GM18517 (cell line): ENCODE measurements around the gene HIC2.
"Not testable (repeated sequence)": the region's sequence is repeated elsewhere in the genome, so short reads cannot be mapped to it uniquely, and the experiment has no call there.

ENCODE experiments used
- ATAC-seq: cut with Tn5 transposase; IDR thresholded peaks from one replicate; pipeline ENCODE4 v1.9.1; 2021; ENCODE audit warnings: mild to moderate bottlenecking, moderate library complexity; ENCODE audit not compliant: unreplicated experiment

Gene HIC2

DNA sequence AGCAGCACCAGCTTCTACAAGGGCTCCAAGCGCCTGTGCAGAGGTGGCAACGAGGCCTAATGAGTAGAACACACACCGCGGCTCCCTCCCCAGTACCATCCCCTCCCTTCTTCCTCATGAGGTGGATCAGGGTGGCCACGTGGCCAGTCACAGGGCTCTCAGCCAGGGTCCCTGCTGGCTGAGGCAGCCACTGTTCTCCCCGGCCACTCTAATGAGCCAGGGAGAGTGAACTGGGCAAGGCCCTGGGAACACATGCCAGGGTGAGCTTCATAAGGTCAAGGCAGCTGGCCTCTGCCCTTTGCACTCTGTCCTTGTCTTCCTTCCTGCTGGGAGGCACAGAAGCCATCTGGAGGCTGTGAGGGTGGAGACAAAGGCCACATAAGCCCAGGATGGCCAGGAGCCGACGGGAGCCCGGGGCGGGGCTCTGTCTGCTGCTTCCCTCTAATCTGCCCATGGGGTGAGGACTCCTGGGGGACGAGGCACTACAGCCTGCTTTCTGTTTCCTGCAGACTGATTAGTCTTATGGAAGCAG lies 72.0 kb downstream of the HIC2 start:
- ATAC-seq: not testable (repeated sequence)

GRCh38 chr22:21490556-21490955 lies 73.4 kb downstream of the HIC2 start:
- not testable (repeated sequence) for ATAC-seq

DNA sequence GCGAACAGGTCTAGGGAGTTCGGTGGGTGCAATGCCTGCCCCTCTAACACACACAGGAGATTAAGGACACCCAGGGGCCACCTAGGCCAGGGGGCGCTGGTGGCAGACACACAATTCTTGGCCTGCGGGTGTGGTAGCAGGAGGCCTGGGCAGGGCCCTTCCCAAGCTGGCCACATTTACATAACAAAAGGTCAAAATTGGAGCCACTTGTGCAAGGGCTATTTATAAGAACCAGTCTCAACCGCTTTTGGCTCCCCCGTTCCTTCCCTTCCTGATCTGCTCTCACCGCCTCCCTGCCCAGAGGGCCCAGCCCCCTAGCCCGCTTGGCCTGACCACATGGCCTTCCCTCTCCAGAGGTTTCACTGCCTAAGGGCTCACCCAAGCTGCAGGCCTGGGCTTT lies 75.1 kb downstream of the HIC2 start:
- ATAC-seq: not testable (repeated sequence)

DNA sequence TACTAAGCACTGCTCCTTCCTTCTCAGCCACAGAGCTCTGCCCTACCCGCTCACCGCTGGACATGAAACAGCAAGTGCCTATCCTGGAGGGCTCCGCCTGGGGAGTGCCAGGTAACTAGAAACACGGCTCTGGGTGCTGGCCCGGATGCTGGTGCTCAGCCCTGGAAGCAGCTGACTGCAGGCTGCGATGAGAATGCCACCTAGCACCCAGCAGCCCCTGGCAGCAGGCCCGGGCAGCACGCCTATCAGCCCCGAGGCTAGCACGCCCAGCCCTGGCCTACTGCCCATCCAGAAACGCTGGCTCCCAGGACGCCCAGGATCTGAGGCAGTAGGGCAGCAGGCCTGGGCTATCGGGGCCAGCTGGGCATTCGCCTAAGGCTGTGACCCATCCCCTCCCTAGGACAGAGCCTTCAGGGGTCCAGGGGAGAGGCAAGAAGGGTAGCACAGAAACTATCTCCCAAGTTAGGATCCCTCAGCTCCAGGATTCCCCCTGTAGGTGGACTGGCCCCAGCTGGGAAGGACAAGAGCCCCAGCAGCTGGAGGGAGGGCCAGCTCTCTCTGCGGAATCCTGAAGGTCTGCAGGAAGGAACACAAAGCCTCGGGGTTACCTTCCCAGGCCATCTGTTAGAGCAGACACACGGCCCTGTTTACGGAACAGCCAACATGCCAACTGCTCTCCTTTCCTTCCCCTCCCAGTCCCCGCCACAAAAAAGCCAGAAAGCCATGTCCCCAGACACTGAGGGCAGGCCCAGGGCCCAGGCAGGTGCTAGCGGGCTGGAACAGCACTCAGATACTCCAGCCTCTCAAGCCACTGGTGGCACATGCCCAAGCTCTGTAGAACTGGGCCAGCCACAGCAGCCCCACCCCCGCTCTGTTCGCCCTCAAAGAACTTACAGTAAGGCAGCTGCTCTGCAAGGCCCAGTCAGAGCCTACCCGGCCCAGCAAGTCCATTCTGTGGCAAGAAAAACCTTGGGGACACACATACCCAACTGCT lies 76.9 kb downstream of the HIC2 start:
- ATAC-seq: not testable (repeated sequence)

GRCh38 chr22:21497984-21498383 lies 80.8 kb downstream of the HIC2 start:
- ATAC-seq: not testable (repeated sequence)

DNA sequence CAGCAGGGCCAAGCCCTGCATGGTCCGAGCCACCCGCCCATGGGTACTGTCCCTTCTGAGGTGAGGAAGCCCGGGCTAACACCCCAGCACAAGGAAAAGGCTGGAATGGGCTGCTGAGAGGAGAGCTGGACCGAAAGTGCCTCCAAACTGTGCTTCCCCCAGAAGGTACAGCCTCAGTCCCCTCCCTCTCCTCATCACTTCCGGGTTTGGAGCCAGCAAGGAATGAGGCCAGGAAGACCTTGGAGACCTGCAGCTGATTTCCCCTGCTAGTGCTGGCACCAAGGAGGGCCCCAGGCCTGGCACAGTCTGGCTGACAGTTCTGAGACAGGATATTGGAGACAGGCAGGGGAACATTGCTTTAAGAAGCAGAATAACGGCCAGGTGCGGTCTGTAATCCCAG lies 81.3 kb downstream of the HIC2 start:
- not testable (repeated sequence) for ATAC-seq

DNA sequence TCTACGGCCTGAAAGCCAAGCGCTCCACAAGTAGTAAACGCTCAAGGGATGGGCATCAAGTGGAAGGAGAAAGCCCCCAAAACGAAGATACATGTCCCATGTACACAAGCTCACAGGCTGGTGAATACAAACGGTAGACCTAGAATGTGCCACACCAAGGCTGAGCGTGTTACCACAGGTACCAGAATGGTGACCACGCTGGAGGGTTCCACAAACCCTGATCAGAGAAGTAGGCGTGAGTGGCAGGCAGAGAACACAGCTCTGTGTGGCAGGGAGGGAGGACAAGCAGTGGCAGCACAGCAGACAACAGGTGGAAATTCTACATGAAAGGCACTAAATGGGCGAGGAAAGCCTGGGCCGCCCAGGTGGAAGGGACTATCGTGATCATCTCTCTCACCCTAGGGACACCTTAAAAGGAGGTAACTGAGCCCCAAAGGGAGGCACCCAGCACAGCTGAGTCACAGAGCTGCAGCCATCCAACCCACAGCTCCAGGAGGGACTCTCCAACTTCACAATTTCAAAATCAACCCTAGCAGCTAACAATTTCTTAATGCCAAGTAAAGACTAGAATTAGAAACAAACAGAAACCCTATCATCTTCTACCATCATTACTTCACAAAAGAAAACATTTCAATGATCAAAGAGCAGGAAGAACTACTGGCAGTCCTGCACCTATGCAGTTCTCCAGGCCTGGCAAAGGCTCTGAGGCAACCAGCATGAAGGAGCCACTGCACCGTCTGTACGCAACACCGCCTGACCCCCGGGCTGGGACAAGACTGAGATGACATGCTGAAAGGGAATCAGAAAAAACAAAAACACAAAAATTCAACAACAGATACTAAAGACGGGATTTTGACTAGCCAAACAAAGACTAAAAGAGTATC lies 82.7 kb downstream of the HIC2 start:
- ATAC-seq: not testable (repeated sequence)
